Stimulated activated CD8-positive, alpha-beta memory T cell treated with anti-CD3 and anti-CD28 coated beads, Interleukin-4, amount 100 ng/mL, for 1 hour (primary cell): ENCODE results near the gene TRH.
"Not testable (repeated sequence)": the region's sequence is repeated elsewhere in the genome, so short reads cannot be mapped to it uniquely, and the experiment has no call there.

Experiments
- DNase-seq, 2 donors: peaks; one replicate each; pipeline ENCODE4 v3.0.0-alpha.2; 2020; ENCODE audit warnings: low read depth in 2 of 2, low spot score in 1 of 2

The TRH gene

DNA sequence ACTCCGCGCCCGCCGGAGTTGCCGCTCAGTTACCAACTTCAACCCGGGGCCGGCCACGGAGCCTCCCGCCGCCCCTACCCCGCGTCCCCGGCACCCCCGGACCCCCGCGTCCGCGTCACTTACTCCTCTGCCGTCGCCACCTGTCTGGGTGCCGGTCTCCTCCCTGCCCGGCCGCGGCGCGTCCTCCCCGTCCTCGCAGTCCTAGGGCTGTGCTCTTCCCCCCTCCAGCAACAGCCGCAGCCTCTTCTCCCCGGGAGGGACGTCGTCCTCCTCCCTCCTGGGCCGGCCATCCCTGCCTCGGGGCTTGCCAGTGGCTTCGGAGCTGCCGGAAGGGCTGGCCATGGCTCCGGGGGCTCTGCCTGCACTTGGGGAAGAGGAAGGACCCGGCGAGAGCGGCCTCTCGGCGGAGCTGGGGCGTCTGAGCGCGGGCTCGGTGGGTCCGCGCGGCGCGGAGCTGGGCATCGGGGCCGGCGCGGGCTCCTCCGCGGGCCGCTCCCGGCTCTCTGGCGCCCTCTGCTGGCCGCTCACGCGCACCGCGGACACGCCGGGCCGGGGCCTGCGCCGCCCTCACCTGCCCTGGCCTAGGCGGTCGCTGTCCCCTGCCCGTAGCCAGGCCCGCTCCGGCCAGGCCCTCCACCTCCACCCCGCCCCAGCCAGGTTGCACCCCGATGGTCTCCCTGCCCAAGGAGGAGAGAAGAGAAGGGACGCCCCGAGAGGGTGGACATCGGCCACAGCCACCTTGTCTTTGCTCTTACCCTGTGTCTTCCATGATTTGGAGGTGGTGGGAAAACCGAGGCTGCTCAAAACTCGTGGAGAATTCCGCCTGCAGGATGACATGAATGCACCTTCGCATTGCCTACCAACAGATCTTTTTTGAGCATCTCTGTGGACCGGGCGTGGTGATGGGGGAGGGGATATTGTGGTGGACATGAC lies 28.4 kb downstream of the TRH start:
- peak; percentile 34 to 47 for DNase-seq

GRCh38 chr3:130010556-130010955 lies 36.0 kb downstream of the TRH start:
- DNase-seq, result no peak

GRCh38 chr3:130012108-130012507 lies 37.6 kb downstream of the TRH start:
- DNase-seq, result not testable (repeated sequence)

DNA sequence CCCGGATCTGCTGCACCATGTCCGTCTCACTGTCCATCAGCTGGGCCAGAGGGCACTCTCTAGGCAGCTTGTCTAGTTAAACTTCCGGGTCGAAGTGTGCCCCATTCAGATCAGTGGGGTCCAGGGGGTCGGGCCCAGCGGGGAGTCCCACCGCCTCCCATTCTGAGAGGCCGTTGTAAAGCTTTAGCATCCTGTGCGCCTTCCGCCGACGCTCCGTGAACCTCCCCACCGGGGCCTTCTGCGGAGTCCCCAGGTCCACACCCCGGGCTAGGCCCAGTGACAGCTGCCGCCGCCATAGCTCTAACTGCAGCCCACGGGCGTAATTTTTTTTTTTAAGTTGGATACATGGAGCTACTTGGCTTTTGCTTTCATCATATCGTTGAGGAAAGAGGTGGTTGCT lies 38.7 kb downstream of the TRH start:
- not testable (repeated sequence) for DNase-seq

DNA sequence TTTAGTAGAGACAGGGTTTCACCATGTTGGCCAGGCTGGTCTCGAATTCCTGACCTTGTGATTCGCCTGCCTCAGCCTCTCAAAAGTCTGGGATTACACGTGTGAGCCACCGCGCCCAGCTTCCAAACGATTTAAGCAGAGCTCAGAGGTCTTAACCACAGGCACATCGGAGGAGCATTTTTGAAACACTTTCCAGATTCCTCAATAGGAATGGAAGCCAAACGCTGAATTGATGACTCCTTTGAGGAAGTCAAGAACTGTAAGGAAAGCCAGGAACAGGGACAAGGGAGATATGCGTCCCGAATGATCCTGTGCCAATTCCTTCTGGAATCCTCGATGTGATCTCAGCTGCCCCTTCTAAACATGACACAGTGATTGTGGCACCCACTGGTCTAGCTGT lies 40.0 kb downstream of the TRH start:
- DNase-seq, result no peak

DNA sequence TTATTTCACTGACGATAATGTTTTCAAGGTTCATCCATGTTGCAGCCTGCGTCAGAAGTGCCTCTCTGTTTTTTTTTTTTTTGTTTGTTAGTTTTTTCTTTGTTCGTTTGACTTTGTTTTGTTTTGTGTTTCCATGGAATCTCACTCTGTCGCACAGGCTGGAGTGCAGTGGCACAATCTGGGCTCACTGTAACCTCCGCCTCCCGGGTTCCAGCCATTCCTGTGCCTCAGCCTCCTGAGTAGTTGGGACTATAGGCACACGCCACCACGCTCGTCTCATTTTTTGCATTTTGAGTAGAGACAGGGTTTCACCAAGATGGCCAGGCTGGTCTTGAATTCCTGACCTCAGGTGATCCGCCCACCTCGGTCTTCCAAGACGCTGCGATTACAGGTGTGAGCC lies 43.1 kb downstream of the TRH start:
- not testable (repeated sequence) for DNase-seq

- not testable (repeated sequence) for DNase-seq
Measured at GRCh38 chr3:130026146-130026829, 51.8 kb downstream of the TRH start.

DNA sequence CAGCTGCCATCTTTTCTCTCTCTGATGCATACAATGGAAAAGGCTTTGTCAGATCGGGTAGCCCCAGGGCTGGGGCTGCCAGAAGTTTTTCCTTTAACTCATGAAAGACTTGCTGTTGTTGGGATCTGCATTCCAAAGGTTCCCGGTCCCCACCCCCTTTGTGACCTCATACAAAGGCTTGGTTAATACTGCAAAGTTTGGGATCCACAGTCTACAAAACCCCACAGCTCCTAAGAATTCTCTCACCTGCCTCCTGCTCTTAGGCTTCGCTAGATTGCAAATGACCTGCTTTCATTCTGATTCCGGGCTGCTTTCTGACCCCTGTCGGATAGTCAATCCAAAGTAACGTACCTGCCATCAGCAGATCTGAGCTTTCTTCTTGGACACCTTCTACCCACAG lies 52.9 kb downstream of the TRH start:
- not testable (repeated sequence) for DNase-seq
